Stimulated activated CD8-positive, alpha-beta memory T cell treated with anti-CD3 and anti-CD28 coated beads, Interleukin-4, amount 100 ng/mL, for 1 hour (primary cell): ENCODE results near the gene FBXW8.

ENCODE experiments used
- DNase-seq, 2 donors: peaks; one replicate each; pipeline ENCODE4 v3.0.0-alpha.2; 2020; ENCODE audit warnings: low read depth in 2 of 2, low spot score in 1 of 2

The FBXW8 gene

DNA sequence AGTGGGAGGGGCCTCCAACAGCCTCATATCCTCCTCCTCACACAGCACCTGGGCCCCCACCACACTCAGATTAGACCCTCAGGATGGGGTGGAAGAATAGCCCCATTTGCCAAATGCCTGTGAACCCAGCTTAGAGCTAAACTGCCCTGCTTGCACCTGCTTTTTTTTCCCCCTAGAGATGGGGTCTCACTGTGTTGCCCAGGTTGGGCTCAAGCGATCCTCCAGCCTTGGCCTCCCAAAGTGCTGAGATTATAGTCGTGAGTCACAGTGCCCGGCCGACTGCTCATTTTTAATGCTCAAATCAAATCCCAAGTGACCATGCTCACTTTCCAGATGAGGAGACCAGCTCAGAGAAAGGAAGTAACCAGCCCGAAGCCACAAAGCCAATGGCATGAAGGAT lies 161.4 kb downstream of the FBXW8 start:
- no peak for DNase-seq

DNA sequence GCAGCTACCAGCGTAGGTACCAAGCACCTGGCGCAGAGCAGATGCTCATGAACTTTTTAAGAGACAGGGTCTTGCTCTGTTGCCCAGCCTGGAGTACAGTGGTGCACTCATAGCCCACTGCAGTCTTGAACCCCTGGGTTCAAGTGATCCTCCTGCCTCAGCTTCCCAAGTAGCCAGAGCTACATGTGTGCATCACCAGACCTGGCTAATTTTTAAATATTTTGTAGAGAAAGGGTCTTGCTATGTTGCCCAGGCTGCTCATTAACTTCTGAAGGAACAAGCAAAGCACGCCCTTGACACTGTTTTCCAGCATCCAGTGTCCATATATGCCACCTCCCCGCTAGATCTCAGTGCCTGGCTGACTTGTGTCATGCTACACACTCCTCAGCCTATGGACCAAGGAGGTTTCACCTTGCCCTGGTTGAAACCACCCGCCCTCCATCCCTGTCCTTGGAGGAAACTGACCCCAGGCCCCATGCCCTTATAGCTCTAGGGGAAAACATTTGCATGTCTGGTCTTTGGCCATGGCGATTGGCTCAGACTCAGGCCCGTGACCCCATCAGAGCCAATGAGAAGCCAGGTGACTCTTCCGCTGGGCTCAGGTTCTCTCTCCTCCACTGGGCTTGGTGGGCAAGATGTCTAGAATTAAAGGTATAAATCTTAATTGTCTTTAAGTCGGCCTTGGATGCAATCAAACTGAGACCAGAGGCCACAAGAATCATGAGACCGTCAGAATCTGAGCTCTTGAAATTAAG lies 162.2 kb downstream of the FBXW8 start:
- no peak for DNase-seq

DNA sequence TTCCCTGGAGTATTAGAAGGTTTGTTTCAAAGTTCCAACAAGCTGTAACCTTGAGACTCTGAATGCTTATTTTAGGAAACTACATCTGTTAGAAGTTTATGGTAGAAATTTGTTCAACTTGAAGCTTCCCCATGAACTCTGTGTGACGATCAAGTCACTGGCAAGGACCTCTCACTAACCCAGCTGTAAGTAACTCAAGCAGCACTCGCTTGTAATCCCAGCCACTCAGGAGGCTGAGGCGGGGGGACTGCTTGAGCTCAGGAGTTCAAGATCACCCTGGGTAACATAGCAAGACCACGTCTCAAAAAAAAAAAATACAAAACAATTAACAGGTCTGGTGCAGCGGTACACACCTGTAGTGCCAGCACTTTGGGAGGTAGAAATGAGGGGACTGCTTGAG lies 162.9 kb downstream of the FBXW8 start:
- DNase-seq: no peak

DNA sequence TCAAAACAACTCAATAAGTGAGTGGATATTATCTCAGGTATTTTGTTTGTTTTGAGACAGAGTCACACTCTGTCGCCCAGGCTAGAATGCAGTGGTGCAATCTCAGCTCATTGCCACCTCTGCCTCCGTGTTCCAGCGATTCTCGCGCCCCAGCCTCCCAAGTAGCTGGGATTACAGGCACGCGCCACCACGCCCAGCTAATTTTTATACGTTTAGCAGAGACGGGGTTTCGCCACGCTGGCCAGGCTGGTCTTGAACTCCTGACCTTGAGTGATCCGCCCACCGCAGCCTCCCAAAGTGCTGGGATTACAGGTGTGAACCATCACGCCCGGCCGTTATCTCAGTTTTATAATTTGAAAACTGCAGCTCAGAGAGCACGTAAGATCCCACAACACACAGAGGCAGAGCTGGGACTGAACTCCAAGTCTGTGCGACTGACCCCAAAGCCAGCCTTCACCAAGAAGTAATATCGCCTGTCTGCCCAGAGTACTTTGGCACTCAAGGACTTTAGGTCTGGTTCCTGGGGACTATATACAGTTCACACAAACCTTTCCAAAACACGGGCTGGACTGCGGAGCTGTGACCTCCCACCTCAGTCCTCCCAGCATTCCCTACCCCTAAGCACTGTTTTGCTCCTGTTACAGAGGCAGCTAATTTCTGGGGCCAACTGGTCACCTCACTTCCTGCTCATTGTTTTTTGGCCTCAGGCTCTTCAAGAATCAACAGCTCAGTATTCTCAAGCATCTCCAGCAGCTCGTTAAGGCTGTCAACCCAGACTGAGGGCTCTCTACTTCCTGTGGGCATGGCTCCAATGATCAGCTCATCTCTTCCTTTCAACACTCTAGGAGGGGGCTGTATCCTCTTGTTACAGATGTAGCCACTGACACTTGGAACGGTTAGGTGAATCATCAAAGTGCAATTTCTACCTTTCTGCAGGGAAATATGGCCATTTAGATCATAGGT lies 165.9 kb downstream of the FBXW8 start:
- no peak for DNase-seq

DNA sequence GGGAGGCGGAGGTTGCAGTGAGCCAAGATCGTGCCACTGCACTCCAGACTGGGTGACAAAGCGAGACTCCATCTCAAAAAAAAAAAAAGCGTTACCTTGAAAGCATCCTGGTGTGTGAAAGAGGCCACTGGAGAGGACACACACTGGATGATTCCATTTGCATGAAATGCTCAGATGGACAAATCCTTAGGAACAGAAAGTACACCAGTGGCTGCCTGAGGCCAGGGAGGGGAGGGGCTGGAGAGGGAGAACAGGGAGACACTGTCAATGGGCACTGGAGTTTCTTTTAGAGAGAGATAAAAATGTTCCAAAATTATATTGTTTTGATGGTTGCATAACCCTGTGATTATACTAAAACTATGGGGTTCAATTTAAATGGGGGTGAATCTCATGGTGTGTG lies 168.7 kb downstream of the FBXW8 start:
- DNase-seq: no peak

DNA sequence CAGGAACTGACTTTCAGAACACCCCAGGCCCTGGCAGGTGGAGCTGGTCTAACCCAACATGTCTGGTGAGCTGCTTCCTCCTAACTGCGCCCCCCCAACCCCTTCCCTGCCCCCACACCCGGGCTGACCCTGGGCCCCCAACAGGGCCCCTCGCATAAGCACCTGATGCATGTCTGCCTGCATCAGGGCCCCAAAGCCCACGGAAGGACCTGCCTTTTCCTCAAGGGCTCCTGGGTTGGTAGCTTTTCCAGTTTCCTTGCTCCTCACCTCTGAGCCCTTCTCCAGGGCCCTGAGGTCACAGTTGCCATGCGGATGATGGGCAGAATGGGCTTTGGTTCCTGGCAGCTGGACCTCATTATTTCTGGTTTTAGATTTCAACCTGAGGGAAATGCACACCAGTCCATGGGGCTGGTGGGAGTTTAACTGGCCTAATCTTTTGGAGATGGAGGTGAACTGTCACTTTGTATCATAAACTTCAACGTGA lies 170.0 kb downstream of the FBXW8 start:
- DNase-seq: no peak
